Liver (tissue), 9 donors: Measurements from ENCODE around the gene GALK1. TPM values are rescaled to one million over a fixed set of nuclear protein-coding genes. Genes with fewer than 3 reads are reported as not detected.
"Not testable (repeated sequence)": the region's sequence is repeated elsewhere in the genome, so short reads cannot be mapped to it uniquely, and the experiment has no call there.

ENCODE experiments used
- DNase-seq: peaks from one replicate; pipeline ENCODE4 v3.0.0-alpha.2; 2017; ENCODE audit warnings: low spot score
- H3K27ac ChIP-seq, 2 donors: one replicate each; pipeline ENCODE4 v1.7.0; 2013; ENCODE audit warnings: inconsistent platforms in 2 of 2, low read length in 2 of 2, control low read depth in 1 of 2, low read depth in 1 of 2, mild to moderate bottlenecking in 1 of 2
- H3K27me3 ChIP-seq, 4 donors: one replicate each; pipeline versions ENCODE4 v1.6.1 to v1.7.0; 2013; ENCODE audit warnings: low read length in 3 of 4, inconsistent platforms in 1 of 4, mild to moderate bottlenecking in 1 of 4, moderate library complexity in 1 of 4; ENCODE audit not compliant: control insufficient read depth in 4 of 4, insufficient read depth in 4 of 4
- H3K36me3 ChIP-seq, 4 donors: one replicate each; pipeline versions ENCODE4 v1.6.1 to v1.7.0; 2013; ENCODE audit warnings: low read length in 3 of 4, mild to moderate bottlenecking in 3 of 4, low read depth in 1 of 4, moderate library complexity in 1 of 4; ENCODE audit not compliant: control insufficient read depth in 4 of 4, insufficient read depth in 3 of 4
- H3K4me1 ChIP-seq, 4 donors: one replicate each; pipeline versions ENCODE4 v1.6.1 to v1.7.0; 2013; ENCODE audit warnings: low read length in 3 of 4, mild to moderate bottlenecking in 3 of 4, moderate library complexity in 1 of 4; ENCODE audit not compliant: control insufficient read depth in 4 of 4, insufficient read depth in 4 of 4
- H3K4me3 ChIP-seq, 3 donors: one replicate each; pipeline versions ENCODE4 v1.6.1 to v1.7.0; 2013; ENCODE audit warnings: low read length in 3 of 3, control low read depth in 1 of 3, low read depth in 1 of 3, mild to moderate bottlenecking in 1 of 3
- H3K9ac ChIP-seq, 2 donors: one replicate each; pipeline ENCODE4 v1.7.0; 2013; ENCODE audit warnings: low read length in 2 of 2, mild to moderate bottlenecking in 2 of 2, moderate library complexity in 2 of 2, control low read depth in 1 of 2, low read depth in 1 of 2
- H3K9me3 ChIP-seq, 4 donors: one replicate each; pipeline versions ENCODE4 v1.6.1 to v1.7.0; 2013; ENCODE audit warnings: low read length in 3 of 4; ENCODE audit not compliant: control insufficient read depth in 4 of 4
- EGR1 ChIP-seq, 2 donors: IDR thresholded peaks; 2 replicates each; pipeline ENCODE4 v1.6.1; 2016 to 2018; ENCODE audit warnings: antibody characterized with exemption in 2 of 2, low read depth in 2 of 2
- FOXA1 ChIP-seq: IDR thresholded peaks from 2 replicates; pipeline ENCODE4 v1.6.1; 2016; ENCODE audit warnings: antibody characterized with exemption
- GABPA ChIP-seq, 2 donors: IDR thresholded peaks in 1 of 2; conservative IDR thresholded peaks in 1 of 2; 2 replicates each; pipeline ENCODE4 v1.6.1; 2016; ENCODE audit warnings: antibody characterized with exemption in 2 of 2, mild to moderate bottlenecking in 1 of 2, moderate library complexity in 1 of 2
- HNF4G ChIP-seq: IDR thresholded peaks from 2 replicates; pipeline ENCODE4 v1.6.1; 2016; ENCODE audit warnings: antibody characterized with exemption
- MAX ChIP-seq: IDR thresholded peaks from 2 replicates; pipeline ENCODE4 v1.6.1; 2016; ENCODE audit warnings: antibody characterized with exemption
- NR2F2 ChIP-seq: IDR thresholded peaks from 2 replicates; pipeline ENCODE4 v1.6.1; 2016; ENCODE audit warnings: antibody characterized with exemption
- RAD21 ChIP-seq, 2 donors: IDR thresholded peaks; 2 replicates each; pipeline ENCODE4 v1.6.1; 2016; ENCODE audit warnings: antibody characterized with exemption in 2 of 2, mild to moderate bottlenecking in 2 of 2
- REST ChIP-seq: IDR thresholded peaks from 2 replicates; pipeline ENCODE4 v1.6.1; 2016; ENCODE audit warnings: antibody characterized with exemption, mild to moderate bottlenecking
- RXRA ChIP-seq, 2 donors: IDR thresholded peaks; 2 replicates each; pipeline ENCODE4 v1.6.1; 2017 to 2018; ENCODE audit warnings: antibody characterized with exemption in 2 of 2, mild to moderate bottlenecking in 1 of 2
- TAF1 ChIP-seq: conservative IDR thresholded peaks from 2 replicates; pipeline ENCODE4 v1.6.1; 2016; ENCODE audit warnings: antibody characterized with exemption, mild to moderate bottlenecking
- YY1 ChIP-seq: IDR thresholded peaks from 2 replicates; pipeline ENCODE4 v1.6.1; 2016; ENCODE audit warnings: antibody characterized with exemption, mild to moderate bottlenecking
- WGBS: extraction: QIAGEN DNeasy Blood & Tissue Kit; methylation state at CpG from one replicate; pipeline ENCODE4 v1.1.7; 2013; 5-methylcytosine and 5-hydroxymethylcytosine counted together
- polyA plus RNA-seq, 2 donors: library from polyadenylated mRNA; stranded (reverse) in 1 of 2; unstranded in 1 of 2; fragments of 200-250 nt in 1 of 2; fragments of >200 nt in 1 of 2; fragmentation: Nextera tagmentation in 1 of 2; extraction: Ambion mirVana in 1 of 2; gene quantifications; one replicate each; pipeline versions ENCODE4 v1.2.1 to v1.2.3, GENCODE V29; 2013 to 2015
- total RNA-seq, 2 donors: library from RNA; depleted of rRNA; stranded (reverse); fragments of >200 nt; gene quantifications; one replicate each; pipeline ENCODE4 v1.2.3, GENCODE V29; 2014
- TF ChIP-seq, protein P1 (sequence below): IDR thresholded peaks from 2 replicates; pipeline ENCODE4 v1.6.1; 2016; ENCODE audit warnings: antibody characterized with exemption
- TF ChIP-seq, protein P2 (sequence below): fragments of 150-350 bp; IDR thresholded peaks from 2 replicates; pipeline ENCODE4 v1.5.1; 2017; ENCODE audit warnings: improper control_type of control experiment, low read depth, low read length; ENCODE audit not compliant: missing input control
- donor health status: healthy.
- donor health status: healthy.
- donor health status: healthy.
- donor health status: healthy.
- donor health status: healthy.

The GALK1 gene
- total and polyA plus RNA-seq, 4 donors: 59.0 to 230 (median 95.9) TPM

DNA sequence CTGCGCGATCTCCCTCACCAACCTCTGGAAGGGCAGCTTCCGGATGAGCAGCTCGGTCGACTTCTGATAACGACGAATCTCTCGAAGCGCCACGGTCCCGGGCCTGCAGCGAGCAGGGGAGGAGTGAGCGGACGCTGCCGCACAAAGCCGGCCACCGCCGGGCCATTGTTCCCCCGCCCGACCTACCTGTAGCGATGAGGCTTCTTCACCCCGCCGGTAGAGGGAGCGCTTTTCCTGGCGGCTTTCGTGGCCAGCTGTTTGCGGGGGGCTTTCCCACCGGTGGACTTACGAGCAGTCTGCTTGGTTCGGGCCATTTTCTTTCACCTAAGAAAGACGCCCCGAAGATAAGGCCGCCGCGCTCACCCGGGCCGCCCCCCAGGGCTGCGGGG is 13.9 kb upstream of the GALK1 start:
- under 1% methylated on average over 38 of the region's 38 CpGs for WGBS
- peak overlapping the region; percentile 89 to 97 for H3K9ac ChIP-seq
- no peak for DNase-seq
- H3K4me1 ChIP-seq: peaks cover 3 to 36% (median 22%) of the 10 kb centered on the region in 4 donors
- H3K4me3 ChIP-seq: peak overlapping the region; percentile 82 to 98 (median 96)
- H3K36me3 ChIP-seq: peaks cover 0 to 13% (median 8%) of the 10 kb centered on the region in 4 donors
- H3K27ac ChIP-seq: peak overlapping the region; percentile 92 to 98
- H3K27me3 ChIP-seq: no peaks in the 10 kb centered on the region
- TF ChIP-seq GABPA (IDR thresholded peaks at IDR 0.05 in 1 of 2, conservative IDR thresholded peaks at IDR 0.05 in 1 of 2): no peak
- TF ChIP-seq RAD21 (IDR thresholded peaks at IDR 0.05): peak in 1 of 2 donors; percentile 24
- no peak for TF ChIP-seq TAF1
- no peak for TF ChIP-seq FOXA1
- TF ChIP-seq RXRA (IDR thresholded peaks at IDR 0.05): peak in 1 of 2 donors; percentile 13
- TF ChIP-seq, protein P1, sequence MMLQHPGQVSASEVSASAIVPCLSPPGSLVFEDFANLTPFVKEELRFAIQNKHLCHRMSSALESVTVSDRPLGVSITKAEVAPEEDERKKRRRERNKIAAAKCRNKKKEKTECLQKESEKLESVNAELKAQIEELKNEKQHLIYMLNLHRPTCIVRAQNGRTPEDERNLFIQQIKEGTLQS: no peak
- TF ChIP-seq HNF4G: no peak
- no peak for TF ChIP-seq EGR1 (IDR thresholded peaks at IDR 0.05; ENCODE audit: low read depth in 2 of 2)
- peak; percentile 20 for TF ChIP-seq YY1
- no peak for TF ChIP-seq NR2F2
- TF ChIP-seq REST: no peak
- TF ChIP-seq, protein P2, sequence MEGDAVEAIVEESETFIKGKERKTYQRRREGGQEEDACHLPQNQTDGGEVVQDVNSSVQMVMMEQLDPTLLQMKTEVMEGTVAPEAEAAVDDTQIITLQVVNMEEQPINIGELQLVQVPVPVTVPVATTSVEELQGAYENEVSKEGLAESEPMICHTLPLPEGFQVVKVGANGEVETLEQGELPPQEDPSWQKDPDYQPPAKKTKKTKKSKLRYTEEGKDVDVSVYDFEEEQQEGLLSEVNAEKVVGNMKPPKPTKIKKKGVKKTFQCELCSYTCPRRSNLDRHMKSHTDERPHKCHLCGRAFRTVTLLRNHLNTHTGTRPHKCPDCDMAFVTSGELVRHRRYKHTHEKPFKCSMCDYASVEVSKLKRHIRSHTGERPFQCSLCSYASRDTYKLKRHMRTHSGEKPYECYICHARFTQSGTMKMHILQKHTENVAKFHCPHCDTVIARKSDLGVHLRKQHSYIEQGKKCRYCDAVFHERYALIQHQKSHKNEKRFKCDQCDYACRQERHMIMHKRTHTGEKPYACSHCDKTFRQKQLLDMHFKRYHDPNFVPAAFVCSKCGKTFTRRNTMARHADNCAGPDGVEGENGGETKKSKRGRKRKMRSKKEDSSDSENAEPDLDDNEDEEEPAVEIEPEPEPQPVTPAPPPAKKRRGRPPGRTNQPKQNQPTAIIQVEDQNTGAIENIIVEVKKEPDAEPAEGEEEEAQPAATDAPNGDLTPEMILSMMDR: peak; percentile 59
- TF ChIP-seq MAX: no peak
- no peaks in the 10 kb centered on the region for H3K9me3 ChIP-seq

DNA sequence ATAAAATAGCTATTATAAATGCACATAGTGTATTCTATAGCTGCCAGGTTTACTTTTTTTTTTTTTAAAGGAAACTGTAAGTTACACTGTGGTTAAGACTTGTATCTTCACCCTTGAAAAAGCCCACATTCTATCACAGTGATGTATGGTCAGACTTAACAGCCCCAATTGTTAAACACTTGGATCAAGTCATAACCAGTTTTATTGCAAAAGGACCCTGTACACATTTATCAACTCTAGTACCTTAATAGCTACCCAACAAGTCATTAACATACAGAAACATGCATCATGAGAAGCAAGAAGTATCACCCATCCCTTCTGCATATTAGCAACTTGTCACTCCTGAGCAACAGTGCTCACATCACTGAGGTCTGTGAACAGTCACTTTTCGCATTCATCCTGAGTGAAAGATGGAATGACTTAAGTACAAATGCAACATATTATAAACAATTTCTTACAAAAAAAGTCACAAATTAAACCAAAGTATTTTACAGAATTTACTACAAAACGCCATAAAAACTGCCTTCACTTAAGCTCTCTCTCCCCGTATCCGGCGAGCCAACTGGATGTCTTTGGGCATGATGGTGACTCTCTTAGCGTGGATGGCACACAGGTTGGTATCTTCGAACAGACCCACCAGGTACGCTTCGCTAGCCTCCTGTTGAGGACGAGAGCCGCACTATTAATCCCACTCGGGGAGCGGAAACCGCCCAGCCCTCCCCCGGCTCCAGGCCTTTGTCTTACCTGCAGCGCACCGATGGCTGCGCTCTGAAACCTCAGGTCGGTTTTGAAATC is 13.3 kb upstream of the GALK1 start:
- Histone ChIP-seq H3K4me3 (peak overlapping the region; percentile 82 to 98 (median 96)), H3K4me1 (peaks cover 3 to 36% (median 19%) of the 10 kb centered on the region in 4 donors)

More for the DNA sequence above, 13.3 kb upstream of the GALK1 start:
- Histone ChIP-seq H3K9ac (peak overlapping the region; percentile 89 to 97), H3K36me3 (peaks cover 0 to 13% (median 8%) of the 10 kb centered on the region in 4 donors), H3K27ac (peak overlapping the region; percentile 92 to 98)
- DNase-seq, H3K9me3 ChIP-seq, H3K27me3 ChIP-seq: not testable (repeated sequence)
- 2% methylated on average over 19 of the region's 19 CpGs for WGBS
